ENCODE data around the gene POU3F3. TPM values are rescaled to one million over a fixed set of nuclear protein-coding genes. Genes with fewer than 3 reads are reported as not detected.

The POU3F3 gene
- total RNA-seq, 1 experiment from 2014 or later, result 1.3 TPM

- DNase-seq (ENCODE audit: low spot score), result no peak
These were observed 21.3 kb downstream of the POU3F3 start for GRCh38 chr2:104875262-104875661.

GRCh38 chr2:104876606-104877570, 23.0 kb downstream of the POU3F3 start:
- DNase-seq (ENCODE audit: low spot score), result no peak

GRCh38 chr2:104878863-104879512, 25.1 kb downstream of the POU3F3 start:
- no peak for DNase-seq (ENCODE audit: low spot score)

DNA sequence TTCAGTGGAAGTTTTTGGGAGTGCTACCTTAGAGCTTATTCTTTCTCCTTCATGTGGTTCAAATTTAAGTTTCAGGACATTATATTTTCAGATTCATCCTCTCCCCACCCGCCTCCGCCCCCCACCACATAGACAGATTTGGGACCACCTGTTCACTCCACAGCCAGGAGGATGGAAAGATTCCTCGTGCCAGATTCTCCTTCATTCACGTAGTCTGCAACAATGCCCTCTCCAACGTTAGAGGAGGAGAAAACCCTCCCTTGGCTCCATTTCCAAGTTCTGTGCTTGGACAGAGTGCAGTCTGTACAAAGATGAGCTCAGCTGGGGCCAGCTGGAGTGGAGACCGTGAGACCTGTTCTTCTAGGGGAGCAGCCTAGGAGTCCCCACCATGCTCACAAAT, 26.2 kb downstream of the POU3F3 start:
- DNase-seq (ENCODE audit: low spot score), result no peak

DNA sequence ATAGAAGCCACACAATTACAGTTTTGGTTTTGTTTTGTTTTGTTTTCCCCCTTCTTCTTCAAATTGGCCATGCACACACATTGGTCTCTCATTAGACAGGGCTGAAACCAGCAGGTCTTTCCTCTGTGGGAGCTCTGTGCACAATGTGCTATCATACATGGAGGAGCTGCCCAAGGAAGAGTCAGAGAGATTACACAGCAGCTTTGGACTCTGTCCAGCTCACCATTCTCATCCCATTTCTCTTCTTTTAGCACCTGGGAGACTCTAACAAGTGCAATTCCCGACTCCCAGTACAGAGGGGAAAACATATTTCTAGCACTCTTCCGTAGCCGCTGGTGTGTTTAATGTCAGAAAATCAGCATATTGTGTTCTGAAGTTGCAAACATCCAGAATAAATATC, 29.4 kb downstream of the POU3F3 start:
- DNase-seq (ENCODE audit: low spot score), result no peak

DNA sequence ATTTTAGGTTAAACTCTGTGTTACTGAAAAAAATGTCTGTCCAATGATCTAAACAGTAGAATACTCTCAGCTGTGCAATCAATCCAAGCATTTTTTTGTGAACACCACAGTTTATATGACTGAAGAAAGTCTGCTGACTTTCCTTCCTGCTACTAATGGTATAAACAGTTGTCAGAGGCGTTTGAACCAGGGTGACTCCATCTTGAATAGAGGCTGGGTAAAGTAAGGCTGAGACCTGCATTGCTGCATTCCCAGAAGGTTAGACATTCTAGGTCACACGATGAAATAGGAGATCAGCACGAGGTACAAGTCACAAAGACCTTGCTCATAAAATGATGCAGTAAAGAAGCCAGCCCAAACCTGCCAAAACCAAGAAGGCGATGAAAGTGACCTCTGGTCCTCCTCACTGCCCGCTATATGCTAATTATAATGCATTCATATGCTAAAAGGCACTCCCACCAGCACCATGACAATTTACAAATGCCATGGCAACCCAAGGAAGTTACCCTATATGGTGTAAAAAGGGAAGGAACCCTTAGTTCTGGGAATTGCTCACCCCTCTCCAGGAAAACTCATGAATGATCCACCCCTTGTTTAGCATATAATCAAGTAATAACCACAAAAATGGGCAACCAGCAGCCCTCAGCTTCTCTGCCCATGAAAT, 31.3 kb downstream of the POU3F3 start:
- no peak for DNase-seq (ENCODE audit: low spot score)

GRCh38 chr2:104887676-104888075, 33.8 kb downstream of the POU3F3 start:
- no peak for DNase-seq (ENCODE audit: low spot score)

- no peak for DNase-seq (ENCODE audit: low spot score)
These were observed 34.8 kb downstream of the POU3F3 start for GRCh38 chr2:104888489-104889258.

DNA sequence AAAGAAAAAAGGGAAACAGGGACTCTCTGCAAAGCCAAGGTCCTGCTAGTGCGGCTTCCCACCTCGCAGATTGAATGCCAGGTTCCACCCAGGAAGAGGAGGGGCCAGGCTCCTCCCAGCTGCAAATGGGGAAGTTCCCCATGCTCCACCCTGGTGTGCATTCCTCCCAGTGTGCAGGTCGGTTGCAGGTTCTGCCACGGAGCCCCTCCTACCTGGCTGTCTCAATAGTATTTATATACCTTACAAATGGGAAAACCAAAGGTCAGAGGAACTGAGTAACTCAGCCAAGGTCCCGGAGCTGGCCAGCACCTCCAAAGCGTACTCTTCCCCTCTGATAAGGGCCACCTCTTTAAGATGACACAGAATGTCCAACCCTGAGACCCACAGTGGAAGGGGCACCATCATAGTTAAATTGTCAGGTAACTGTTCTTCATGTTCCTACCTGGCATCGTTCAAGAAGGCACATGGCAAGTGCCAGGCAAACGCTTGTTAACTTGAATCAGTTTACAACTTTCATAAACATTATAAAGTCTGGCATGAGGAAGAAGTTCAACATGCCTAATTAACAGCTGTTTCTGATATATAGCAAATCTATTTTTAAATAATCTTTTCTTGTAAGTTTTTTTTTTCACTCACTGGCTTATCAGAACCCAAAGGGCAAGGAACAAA, 35.5 kb downstream of the POU3F3 start:
- DNase-seq (ENCODE audit: low spot score), result no peak

GRCh38 chr2:104889960-104890684, 36.2 kb downstream of the POU3F3 start:
- DNase-seq (ENCODE audit: low spot score), result no peak

DNA sequence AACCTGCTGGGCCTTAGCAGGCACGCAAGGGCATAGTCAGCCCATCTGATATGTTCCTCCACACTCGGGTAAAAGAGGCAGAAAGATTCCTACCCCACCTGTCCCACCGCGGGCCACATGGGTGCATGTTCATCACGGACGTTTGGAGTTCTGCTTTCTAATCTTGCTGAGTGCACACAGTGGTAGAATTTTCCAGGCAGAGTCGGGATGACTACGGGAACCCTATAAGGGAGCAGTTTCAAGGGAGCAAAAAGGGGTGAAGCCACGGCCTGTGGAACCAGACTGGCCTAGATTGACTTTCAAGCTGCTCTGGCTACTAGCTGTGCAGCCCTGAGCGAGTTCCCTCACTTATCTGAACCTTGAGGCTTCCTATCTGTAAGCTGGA, 36.8 kb downstream of the POU3F3 start:
- DNase-seq (ENCODE audit: low spot score), result no peak

DNA sequence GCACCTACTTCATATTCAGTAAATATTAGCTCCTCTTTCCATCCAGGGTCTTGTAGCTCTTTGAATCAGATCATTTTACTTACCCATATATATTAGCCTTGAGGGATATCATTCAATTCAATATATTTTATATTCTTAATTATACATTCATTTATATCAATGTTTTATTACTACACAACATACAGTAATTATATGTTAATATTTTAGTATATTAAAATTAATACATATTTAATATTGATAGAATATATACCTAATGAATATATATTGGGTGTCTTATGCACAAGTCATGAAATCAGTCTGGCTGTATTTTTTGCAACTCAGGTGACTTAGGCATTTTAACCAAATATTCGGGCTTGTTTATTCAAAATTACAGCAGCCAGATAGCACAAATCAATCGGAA, 37.2 kb downstream of the POU3F3 start:
- no peak for DNase-seq (ENCODE audit: low spot score)

DNA sequence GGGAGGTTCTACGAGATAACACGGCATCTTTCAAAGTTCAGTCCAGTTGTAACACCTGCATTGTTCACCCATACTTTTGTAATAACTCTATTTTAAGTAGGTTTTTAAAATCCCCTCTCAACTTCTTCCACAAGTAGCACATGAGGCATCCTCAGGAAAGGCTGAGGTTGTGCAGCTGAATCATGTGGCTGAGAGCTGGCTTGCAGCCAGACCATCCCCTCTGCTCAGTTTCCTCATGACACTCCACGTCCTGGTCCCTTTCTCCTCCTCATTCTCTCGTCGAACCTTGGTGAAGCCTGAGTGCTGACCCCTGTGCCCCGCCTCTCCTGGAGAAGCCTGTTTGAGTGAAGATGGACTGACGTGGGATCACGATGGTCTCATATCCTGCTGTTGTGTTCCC, 42.5 kb downstream of the POU3F3 start:
- DNase-seq (ENCODE audit: low spot score), result no peak

- DNase-seq (ENCODE audit: low spot score), result peak; percentile 75
These were observed 43.7 kb downstream of the POU3F3 start for GRCh38 chr2:104897515-104898184.

- DNase-seq (ENCODE audit: low spot score), result no peak
These were observed 46.7 kb downstream of the POU3F3 start for GRCh38 chr2:104900608-104901007.

GRCh38 chr2:104901037-104901881, 47.3 kb downstream of the POU3F3 start:
- no peak for DNase-seq (ENCODE audit: low spot score)

DNA sequence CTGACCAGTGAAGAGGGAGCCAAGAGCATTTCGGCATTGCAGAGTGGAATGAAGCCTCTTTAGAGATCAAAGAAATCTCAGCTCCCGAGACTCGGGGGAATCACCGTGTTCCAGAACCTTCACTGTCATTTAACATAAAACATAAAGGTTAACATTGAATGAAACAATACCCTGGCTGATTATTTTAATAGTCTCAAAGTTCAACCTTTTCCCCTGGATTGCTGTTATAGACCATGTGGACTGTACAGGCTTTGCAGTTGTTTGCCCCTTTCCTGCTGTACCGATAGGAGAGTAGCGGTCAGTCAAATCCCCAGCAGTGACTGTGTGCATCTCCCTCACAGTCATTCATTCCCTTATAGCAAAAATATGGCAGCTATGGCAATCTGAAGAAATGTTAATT, 48.4 kb downstream of the POU3F3 start:
- no peak for DNase-seq (ENCODE audit: low spot score)
